Esophagus muscularis mucosa (tissue), 3 donors: Measurements from ENCODE around the gene HOXA11.

Experiments
- CTCF ChIP-seq, 3 experiments: fragments of 200-600 bp in 2 of 3; fragments of 450-650 bp in 1 of 3; sonication (generic) in 2 of 3; IDR thresholded peaks; one replicate each; pipeline ENCODE4 v1.5.1; 2017 to 2019; ENCODE audit warnings: antibody characterized with exemption in 3 of 3, mild to moderate bottlenecking in 2 of 3, moderate library complexity in 1 of 3
- POLR2A ChIP-seq: fragments of 450-650 bp; IDR thresholded peaks from one replicate; pipeline ENCODE4 v1.6.1; 2017; ENCODE audit warnings: antibody characterized with exemption, moderate library complexity, mild to moderate bottlenecking, low read depth
- POLR2AphosphoS5 ChIP-seq, 2 donors: sonication (generic); formaldehyde crosslinking; IDR thresholded peaks; one replicate each; pipeline ENCODE4 v1.6.1; 2017; ENCODE audit warnings: antibody characterized with exemption in 2 of 2

GRCh38 chr7:27207348-27207985 is 22.4 kb upstream of the HOXA11 start:
- TF ChIP-seq POLR2AphosphoS5 (IDR thresholded peaks at IDR 0.05), result no peak
- TF ChIP-seq CTCF (IDR thresholded peaks at IDR 0.05), result no peak
- no peak for TF ChIP-seq POLR2A
